Testis (tissue), 3 donors: ENCODE results near the gene TRIML1. TPM values are rescaled to one million over a fixed set of nuclear protein-coding genes. Genes with fewer than 3 reads are reported as not detected.
A peak's percentile ranks its signal among the peaks of the same experiment; 100 is the strongest.
"Not testable (repeated sequence)": the region's sequence is repeated elsewhere in the genome, so short reads cannot be mapped to it uniquely, and the experiment has no call there.

Experiments used
- DNase-seq: peaks from one replicate; pipeline ENCODE4 v3.0.0-alpha.2; 2019
- H3K27ac ChIP-seq, 2 donors: fragments of 200-600 bp; sonication (generic); one replicate each; pipeline ENCODE4 v1.5.1; 2019
- H3K27me3 ChIP-seq: fragments of 200-600 bp; sonication (generic); one replicate; pipeline ENCODE4 v1.5.1; 2019
- H3K36me3 ChIP-seq: fragments of 200-600 bp; sonication (generic); one replicate; pipeline ENCODE4 v1.5.1; 2017; ENCODE audit warnings: low read depth; ENCODE audit errors: missing control alignments
- H3K4me1 ChIP-seq: fragments of 200-600 bp; sonication (generic); one replicate; pipeline ENCODE4 v1.5.1; 2019
- H3K4me3 ChIP-seq, 2 donors: fragments of 200-600 bp; sonication (generic); one replicate each; pipeline ENCODE4 v1.5.1; 2017 to 2019
- H3K9me3 ChIP-seq: fragments of 200-600 bp; sonication (generic); one replicate; pipeline ENCODE4 v1.5.1; 2017
- POLR2A ChIP-seq: fragments of 450-650 bp; IDR thresholded peaks from one replicate; pipeline ENCODE4 v1.6.1; 2017; ENCODE audit warnings: antibody characterized with exemption, mild to moderate bottlenecking, moderate library complexity
- WGBS, 2 donors: methylation state at CpG; one replicate each; pipeline ENCODE4 v1.1.5; 2018; 5-methylcytosine and 5-hydroxymethylcytosine counted together
- intact Hi-C: fragments of 100-400 bp; cut with DNase I; formaldehyde crosslinking; loops from one replicate; pipeline ENCODE4 v1.15.1; 2023; ENCODE audit warnings: low total_unique reads
- polyA plus RNA-seq: library from polyadenylated mRNA; stranded (reverse); fragments of 350-450 nt; fragmentation: Illumina TruSeq; extraction: RNeasy Lipid Tissue Mini Kit (QIAGEN cat#74804); gene quantifications from one replicate; pipeline ENCODE4 v1.2.3, GENCODE V29; 2014; ENCODE audit warnings: low read depth, low replicate concordance; ENCODE audit not compliant: insufficient read depth
- total RNA-seq, 2 donors: library from RNA; depleted of rRNA; stranded (reverse); fragments of >200 nt; gene quantifications; one replicate each; pipeline ENCODE4 v1.2.3, GENCODE V29; 2016
- TF ChIP-seq, protein P1 (sequence below), 3 experiments: fragments of 450-650 bp in 2 of 3; fragments of 200-600 bp in 1 of 3; sonication (generic) in 1 of 3; IDR thresholded peaks; one replicate each; pipeline ENCODE4 v1.5.1; 2016 to 2019; ENCODE audit warnings: antibody characterized with exemption in 3 of 3, mild to moderate bottlenecking in 2 of 3, moderate library complexity in 1 of 3

The TRIML1 gene
- total and polyA plus RNA-seq, 3 donors from 2014 or later = 5.7 to 23.9 (median 5.8) TPM

DNA sequence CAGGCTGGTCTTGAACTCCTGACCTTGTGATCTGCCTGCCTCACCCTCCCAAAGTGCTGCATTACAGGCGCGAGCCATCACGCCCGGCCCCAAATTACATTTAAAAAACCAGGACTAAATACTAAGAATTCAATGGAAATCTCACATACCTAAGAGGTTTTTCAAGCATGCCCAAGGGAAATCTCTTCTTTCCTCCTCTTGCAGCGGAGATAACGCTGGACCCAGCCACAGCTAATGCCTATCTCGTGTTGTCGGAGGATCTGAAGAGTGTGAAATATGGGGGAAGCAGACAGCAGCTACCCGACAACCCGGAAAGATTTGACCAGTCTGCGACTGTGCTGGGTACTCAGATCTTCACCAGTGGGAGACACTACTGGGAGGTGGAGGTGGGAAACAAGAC, 7.4 kb downstream of the TRIML1 start:
- H3K4me3 ChIP-seq = no peak overlapping the region
- intact Hi-C loops = no loop called here
- H3K36me3 ChIP-seq = no peaks in the 10 kb centered on the region
- H3K9me3 ChIP-seq = no peaks in the 10 kb centered on the region
- TF ChIP-seq POLR2A = no peak
- TF ChIP-seq, protein P1, sequence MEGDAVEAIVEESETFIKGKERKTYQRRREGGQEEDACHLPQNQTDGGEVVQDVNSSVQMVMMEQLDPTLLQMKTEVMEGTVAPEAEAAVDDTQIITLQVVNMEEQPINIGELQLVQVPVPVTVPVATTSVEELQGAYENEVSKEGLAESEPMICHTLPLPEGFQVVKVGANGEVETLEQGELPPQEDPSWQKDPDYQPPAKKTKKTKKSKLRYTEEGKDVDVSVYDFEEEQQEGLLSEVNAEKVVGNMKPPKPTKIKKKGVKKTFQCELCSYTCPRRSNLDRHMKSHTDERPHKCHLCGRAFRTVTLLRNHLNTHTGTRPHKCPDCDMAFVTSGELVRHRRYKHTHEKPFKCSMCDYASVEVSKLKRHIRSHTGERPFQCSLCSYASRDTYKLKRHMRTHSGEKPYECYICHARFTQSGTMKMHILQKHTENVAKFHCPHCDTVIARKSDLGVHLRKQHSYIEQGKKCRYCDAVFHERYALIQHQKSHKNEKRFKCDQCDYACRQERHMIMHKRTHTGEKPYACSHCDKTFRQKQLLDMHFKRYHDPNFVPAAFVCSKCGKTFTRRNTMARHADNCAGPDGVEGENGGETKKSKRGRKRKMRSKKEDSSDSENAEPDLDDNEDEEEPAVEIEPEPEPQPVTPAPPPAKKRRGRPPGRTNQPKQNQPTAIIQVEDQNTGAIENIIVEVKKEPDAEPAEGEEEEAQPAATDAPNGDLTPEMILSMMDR (IDR thresholded peaks at IDR 0.05) = no peak
- no peak for DNase-seq
- no peak overlapping the region for H3K27ac ChIP-seq
- WGBS, 2 donors = 77 to 83% methylated on average over 11 of the region's 11 CpGs
- no peaks in the 10 kb centered on the region for H3K27me3 ChIP-seq
- H3K4me1 ChIP-seq = no peaks in the 10 kb centered on the region

DNA sequence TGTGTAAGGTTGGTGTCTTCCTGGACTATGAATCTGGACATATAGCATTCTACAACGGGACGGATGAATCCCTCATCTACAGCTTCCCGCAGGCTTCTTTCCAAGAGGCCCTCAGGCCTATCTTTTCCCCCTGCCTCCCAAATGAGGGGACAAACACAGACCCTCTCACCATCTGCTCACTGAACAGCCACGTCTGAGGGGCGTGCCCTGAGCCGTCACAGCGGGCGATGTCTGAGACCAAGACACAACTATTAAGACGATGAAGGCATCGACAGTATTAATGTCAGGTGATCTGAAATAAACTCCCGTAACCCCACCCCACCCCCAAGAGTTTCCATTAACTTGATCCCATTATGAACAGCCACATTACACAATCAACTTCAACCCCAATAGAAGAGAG, 7.9 kb downstream of the TRIML1 start:
- no peaks in the 10 kb centered on the region for H3K36me3 ChIP-seq
- WGBS, 2 donors = 94 to 97% methylated on average over 11 of the region's 11 CpGs
- H3K27ac ChIP-seq = no peak overlapping the region
- H3K9me3 ChIP-seq = no peaks in the 10 kb centered on the region
- H3K4me1 ChIP-seq = no peaks in the 10 kb centered on the region
- DNase-seq = no peak
- intact Hi-C loops = no loop called here
- TF ChIP-seq, protein P1 (IDR thresholded peaks at IDR 0.05) = no peak
- no peak for TF ChIP-seq POLR2A
- H3K4me3 ChIP-seq = no peak overlapping the region
- no peaks in the 10 kb centered on the region for H3K27me3 ChIP-seq

DNA sequence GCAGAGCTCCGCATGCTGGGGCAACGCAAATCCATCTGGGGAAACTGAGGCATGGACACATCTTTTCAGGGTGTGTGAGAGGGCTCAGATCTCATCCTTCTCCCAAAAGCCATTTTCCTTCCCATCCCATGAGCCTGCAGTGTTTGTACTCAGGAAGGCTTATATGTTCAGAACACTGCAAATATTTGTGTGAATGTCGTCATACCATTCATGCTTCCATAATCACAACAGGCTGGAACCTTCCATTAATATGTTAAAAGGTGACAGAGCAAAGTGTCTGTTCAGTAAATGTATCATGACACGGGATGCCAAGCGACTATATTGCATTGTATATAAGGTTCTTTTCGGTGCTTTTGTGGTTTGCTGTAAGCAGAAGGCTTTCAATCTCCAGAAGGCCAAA, 8.5 kb downstream of the TRIML1 start:
- H3K27ac ChIP-seq = no peak overlapping the region
- H3K27me3 ChIP-seq = no peaks in the 10 kb centered on the region
- no peak for DNase-seq
- no peaks in the 10 kb centered on the region for H3K4me1 ChIP-seq
- WGBS, 2 donors = 93 to 96% methylated on average over 6 of the region's 6 CpGs
- H3K36me3 ChIP-seq = no peaks in the 10 kb centered on the region
- no peaks in the 10 kb centered on the region for H3K9me3 ChIP-seq
- no peak for TF ChIP-seq POLR2A
- TF ChIP-seq, protein P1 (IDR thresholded peaks at IDR 0.05) = no peak
- H3K4me3 ChIP-seq = no peak overlapping the region
- intact Hi-C loops = no loop called here

DNA sequence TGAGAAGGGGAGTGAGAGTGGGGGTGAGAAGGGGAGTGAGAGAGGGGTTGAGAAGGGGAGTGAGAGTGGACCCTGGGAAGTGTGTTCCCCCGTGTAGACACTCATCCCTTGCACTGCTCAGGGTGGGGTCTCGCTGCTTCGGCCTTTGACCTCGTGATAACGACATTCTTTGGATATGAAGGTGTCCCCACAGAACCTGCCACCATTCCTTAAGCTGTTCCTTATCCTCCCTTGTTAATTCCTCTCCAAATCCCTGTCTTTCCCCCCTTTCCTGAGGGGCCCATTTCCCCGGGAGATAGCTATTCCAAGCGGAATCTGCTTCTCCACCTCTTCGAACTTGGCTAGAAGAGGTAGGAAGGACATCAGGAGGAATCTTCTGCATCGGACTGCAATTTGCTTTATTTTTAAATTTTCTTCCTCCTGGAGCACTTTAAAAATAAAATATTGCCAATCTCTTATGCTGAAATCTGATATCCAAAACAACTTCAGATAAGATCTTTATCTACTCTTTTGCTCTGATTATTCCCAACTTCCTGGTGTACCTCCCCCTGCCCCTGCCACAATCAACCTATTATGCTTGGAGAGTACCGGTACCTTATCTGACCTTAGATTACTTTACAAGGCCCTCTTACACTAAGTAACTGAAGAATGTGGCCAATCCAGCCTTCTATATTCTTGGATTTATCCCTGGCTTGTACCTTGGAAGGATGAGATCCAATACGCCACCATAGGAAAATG, 15.6 kb downstream of the TRIML1 start:
- WGBS, 2 donors = 53 to 71% methylated on average over 11 of the region's 11 CpGs
- intact Hi-C loops = no loop called here
- TF ChIP-seq POLR2A = no peak
- TF ChIP-seq, protein P1 (IDR thresholded peaks at IDR 0.05) = no peak
- Histone ChIP-seq H3K4me1 (no peaks in the 10 kb centered on the region), H3K4me3 (no peak overlapping the region), H3K27ac (no peak overlapping the region), H3K27me3 (no peaks in the 10 kb centered on the region), H3K36me3 (no peaks in the 10 kb centered on the region), H3K9me3 (no peaks in the 10 kb centered on the region)
- no peak for DNase-seq

DNA sequence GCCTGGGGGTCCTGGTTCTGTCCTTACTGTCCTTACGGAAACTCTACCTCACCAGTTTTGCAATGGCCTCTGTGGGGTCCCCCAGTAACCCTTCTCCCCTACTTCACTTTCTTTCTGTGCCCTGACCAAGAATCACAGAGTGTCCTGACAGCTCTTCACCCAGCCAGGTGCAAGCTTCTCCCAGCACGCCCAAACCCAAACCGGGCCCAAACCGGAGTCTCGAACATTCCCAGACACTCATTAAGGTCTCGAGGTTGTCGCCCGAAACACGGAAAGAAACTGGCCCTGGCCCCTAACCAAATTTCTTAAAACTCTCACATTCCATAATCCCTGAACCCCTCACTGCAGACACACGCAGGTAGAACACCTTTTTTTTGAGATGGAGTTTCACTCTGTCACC, 19.1 kb downstream of the TRIML1 start:
- 58 to 86% methylated on average over 10 of the region's 10 CpGs for WGBS, 2 donors
- intact Hi-C loops = no loop called here
- Histone ChIP-seq H3K27ac (no peak overlapping the region), H3K36me3 (no peaks in the 10 kb centered on the region), H3K27me3 (no peaks in the 10 kb centered on the region), H3K9me3 (no peaks in the 10 kb centered on the region), H3K4me1 (no peaks in the 10 kb centered on the region), H3K4me3 (peak overlapping the region; percentile 12 to 48)
- DNase-seq = no peak
- no peak for TF ChIP-seq POLR2A
- TF ChIP-seq, protein P1 (IDR thresholded peaks at IDR 0.05) = no peak

DNA sequence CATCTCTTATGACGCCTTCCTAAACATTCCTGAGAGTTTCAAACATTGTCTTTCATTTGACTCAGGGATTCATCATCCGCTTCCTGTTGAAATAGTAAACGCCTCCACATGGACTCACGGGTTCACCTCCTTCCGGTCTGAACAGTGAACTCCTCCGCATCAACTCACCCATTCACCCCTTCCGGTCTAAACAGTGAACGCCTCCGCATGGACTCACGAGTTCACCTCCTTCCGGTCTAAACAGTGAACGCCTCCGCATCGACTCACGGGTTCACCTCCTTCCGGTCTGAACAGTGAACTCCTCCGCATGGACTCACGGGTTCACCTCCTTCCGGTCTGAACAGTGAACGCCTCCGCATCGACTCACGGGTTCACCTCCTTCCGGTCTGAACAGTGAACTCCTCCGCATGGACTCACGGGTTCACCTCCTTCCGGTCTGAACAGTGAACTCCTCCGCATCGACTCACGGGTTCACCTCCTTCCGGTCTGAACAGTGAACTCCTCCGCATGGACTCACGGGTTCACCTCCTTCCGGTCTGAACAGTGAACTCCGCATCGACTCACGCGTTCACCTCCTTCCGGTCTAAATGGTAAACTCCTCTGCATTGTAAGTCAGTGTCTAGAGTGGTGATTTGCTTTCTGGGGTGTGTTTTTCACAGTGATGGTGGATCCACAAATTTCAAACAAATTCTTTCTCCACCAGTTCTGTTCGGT, 20.4 kb downstream of the TRIML1 start:
- WGBS, 2 donors = 76 to 78% methylated on average over 40 of the region's 40 CpGs
- peak; percentile 69 for DNase-seq
- H3K4me1 ChIP-seq, H3K36me3 ChIP-seq, intact Hi-C loops, H3K27me3 ChIP-seq, H3K27ac ChIP-seq, H3K9me3 ChIP-seq: not testable (repeated sequence)
- peak overlapping the region; percentile 12 to 48 for H3K4me3 ChIP-seq
